Stimulated activated CD4-positive, alpha-beta T cell treated with anti-CD3 and anti-CD28 coated beads, TNF-alpha, amount 100 ng/mL, for 24 hours (primary cell): ENCODE measurements around the gene GTF2IRD1.
"Not testable (repeated sequence)": the region's sequence is repeated elsewhere in the genome, so short reads cannot be mapped to it uniquely, and the experiment has no call there.

Experiments used
- DNase-seq, 3 experiments: peaks; one replicate each; pipeline ENCODE4 v3.0.0-alpha.2; 2020; ENCODE audit warnings: low read depth in 3 of 3

GTF2IRD1 gene

DNA sequence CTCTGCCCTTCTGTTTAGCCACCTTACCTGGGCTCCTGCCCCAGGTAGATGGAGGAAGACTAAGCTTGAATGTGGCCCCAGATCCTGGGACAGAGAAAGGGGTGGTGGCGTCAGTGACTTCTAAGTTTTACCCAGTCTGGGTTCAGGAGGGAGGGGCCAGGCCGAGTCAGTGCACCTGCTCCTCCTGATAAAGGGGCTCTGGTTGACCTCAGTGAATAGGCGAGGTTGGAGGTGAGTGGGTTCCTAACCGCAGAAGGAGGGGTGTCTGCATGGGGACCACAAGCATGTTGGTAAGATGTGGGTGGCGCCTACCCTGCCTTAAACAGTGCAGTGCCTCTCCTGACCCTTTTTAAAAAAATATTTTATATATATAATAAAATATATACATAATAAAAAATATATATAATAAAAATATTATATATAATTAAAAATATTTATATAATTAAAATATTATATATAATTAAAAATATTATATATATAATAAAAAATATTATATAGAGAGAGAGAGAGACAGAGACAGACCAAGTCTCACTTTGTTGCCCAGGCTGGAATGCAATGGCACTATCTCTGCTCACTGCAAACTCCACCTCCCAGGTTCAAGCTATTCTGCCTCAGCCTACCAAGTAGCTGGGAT lies 106.5 kb downstream of the GTF2IRD1 start:
- no peak for DNase-seq

DNA sequence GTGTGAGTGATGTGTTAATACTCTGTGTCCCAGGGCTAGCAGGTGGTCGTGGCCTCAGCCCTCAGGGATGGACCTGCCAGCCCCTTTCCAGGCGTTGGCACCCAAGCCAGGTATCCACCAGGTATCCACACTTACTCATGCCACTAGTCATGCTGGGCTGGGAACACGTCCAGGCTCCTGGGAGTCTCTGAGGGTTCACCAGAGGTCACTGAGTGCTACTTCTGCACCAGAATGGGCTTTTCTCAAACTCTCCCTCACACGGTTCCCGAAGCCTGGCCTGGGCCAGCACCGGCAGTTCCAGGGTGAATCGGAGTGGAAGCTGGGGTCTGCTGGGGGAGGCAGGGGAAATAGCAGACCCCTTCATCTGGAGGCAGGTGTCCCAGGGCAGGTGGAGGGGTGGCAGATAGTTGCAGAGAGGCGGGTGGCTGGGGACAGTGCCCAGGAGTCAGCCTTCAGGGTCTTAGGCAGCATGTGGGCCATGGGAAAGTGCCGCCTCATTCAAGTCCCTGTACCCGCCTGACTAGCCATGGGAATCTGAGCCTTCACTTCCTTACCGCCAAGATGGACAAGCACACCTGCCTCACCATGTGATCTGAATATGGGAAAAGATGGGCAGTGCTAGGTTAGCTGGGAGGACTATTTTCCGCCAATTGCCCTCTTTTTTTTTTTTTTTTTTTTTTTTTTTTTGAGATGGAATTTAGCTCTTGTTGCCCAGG lies 108.3 kb downstream of the GTF2IRD1 start:
- no peak for DNase-seq

- DNase-seq: not testable (repeated sequence)
Measured at GRCh38 chr7:74563639-74564038, 109.9 kb downstream of the GTF2IRD1 start.

DNA sequence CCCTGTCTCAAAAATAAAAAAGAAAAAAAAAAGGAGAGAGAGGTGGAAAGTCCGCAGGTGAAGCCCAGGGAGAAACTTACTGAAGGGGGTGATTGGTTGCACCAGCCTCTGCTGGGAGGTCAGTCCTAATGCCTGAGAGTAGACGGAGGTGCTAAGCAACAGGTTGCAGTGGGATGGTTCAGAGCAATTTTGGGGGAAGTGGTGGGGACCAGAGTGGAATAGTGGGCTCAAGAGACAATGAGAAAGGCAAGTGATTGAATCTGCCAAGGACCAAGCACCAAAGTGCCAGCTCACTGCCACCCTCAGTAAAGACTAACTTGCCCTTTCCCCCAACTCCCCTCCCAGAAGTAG lies 113.6 kb downstream of the GTF2IRD1 start:
- DNase-seq: no peak

DNA sequence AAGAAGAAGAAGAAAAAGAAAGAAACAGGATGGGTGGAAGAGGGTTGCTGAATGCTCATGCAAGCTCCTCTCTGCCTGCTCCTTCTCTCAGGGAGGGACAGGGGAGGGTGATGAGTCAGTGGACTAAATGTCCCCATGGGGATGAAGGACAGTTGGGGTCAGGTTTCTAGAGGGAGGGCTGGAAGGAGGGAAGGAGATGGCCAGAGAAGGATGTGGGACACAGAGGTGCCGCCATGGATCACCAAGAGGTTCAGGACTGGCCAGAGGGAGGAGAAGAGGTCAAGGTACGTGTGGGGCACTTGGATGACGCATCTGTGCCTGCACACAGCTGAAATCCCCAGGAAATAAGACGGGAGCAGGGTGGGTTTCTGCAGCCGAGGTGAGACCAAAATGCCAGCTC lies 115.0 kb downstream of the GTF2IRD1 start:
- DNase-seq: no peak

GRCh38 chr7:74569501-74570075 lies 115.9 kb downstream of the GTF2IRD1 start:
- peak in 1 of 3 experiments; percentile 12 for DNase-seq

- DNase-seq: no peak
Measured at GRCh38 chr7:74570533-74571156, 116.9 kb downstream of the GTF2IRD1 start.

GRCh38 chr7:74572301-74572979 lies 118.7 kb downstream of the GTF2IRD1 start:
- DNase-seq: no peak

DNA sequence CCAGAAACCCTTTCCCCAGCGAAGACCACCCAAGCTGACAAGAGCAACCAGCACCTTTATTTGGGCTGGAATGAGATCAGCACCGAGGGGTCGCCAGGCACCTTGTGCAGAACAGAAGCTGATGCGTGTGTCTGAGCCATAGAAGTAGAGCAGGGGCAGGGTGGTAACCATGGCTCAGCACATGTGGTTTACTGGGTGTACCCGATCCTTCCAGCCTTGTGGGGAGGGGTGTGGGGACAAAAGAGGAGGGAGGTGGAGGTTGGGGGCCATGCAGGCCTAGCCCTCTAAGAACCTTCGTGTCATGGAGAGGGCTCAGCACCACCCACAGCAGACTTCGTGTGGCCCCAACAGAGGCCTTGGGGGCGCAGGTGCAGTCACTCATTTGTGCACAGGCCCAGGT lies 119.8 kb downstream of the GTF2IRD1 start:
- no peak for DNase-seq

DNA sequence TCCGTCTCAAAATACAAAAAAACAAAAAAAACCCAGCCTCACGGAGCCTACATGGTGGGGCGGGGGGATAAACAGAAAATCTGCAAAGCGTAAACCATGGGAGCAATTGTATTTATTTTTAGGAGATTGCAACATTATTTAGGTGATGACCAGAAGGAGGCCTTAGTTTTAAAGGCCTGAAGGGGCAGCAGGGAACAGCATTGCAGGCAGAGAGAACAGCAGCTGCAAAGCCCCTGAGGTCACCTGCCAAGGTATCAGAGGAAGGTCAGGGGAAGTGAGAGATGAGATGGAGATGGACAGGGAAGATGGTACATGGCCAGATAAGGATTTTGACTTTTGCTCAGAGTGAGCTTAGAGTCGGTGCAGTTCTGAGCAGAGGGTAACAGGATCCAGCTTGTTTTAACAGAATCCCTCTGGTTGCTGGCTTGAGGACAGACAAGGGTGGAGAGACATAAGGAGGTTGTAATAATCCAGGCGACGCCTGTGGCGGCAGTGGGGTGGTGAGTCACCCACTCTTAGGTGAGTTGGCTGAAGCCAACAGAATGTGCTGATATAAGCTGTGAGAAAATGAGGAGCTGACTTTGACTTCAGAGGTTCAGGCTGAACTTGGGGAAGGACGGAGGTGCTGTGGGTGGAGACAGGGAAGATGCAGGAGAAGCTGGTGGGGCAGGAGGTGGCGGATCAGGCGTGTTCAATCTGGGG lies 121.5 kb downstream of the GTF2IRD1 start:
- no peak for DNase-seq

DNA sequence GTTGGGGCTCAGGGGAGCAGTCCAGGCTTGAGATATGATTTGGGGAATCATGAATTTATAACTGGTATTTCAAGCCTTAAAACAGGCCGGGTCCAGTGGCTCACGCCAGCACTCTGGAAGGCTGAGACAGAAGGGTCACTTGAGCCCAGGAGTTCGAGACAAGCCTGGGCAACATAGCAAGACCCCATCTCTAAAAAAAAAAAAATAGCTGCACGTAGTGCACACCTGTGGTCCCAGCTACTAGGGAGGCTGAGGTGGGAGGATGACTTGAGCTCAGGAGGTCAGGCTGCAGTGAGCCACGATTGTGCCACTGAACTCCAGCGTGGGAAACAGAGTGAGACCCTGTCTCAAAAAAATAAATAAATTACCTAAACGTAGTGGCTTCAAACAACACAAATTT lies 122.1 kb downstream of the GTF2IRD1 start:
- no peak for DNase-seq

DNA sequence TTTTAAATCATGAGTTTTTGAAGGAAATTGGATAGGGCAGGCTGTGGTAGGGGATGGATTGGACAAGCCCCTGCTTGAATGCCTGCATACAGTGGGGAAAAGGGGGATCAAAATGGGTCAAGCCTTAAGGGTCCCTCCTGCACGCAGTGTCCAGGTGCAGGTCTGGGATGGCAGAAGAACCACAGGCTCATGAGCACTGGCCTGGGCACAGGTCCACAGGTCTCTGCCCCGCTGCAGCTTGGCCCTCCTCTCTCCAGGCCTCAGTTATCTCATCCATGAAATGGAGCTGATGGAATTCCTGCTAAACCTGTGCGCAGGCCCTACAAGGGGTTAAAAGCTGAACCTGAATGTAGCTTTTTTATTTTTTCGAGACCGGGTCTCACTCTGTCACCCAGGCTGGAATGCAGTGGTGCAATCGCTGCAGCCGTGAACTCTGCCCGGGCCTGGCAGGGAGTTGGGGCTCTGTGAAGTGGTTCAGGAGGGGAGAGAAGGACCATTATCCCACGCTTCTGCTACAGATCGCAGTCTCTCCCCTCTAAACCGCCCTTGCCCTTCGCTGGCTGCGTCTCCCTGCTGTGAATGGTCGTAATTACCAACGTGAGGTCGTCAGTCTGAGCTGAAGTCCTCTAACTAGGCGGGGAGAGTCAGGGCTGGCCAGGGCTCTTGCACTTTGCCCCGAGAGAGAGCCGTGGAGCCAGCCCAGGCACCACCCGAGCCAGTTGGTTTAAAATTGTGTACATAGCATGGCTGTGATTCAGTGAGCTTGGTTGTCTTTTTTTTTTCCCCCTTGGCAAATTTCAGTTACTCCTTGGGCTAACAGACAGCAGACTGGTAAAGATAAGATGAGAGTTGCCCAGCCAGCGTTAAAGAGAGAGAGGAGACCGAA lies 126.3 kb downstream of the GTF2IRD1 start:
- no peak for DNase-seq

- no peak for DNase-seq
Measured at GRCh38 chr7:74581916-74582440, 128.3 kb downstream of the GTF2IRD1 start.

GRCh38 chr7:74582447-74583039 lies 128.8 kb downstream of the GTF2IRD1 start:
- no peak for DNase-seq

DNA sequence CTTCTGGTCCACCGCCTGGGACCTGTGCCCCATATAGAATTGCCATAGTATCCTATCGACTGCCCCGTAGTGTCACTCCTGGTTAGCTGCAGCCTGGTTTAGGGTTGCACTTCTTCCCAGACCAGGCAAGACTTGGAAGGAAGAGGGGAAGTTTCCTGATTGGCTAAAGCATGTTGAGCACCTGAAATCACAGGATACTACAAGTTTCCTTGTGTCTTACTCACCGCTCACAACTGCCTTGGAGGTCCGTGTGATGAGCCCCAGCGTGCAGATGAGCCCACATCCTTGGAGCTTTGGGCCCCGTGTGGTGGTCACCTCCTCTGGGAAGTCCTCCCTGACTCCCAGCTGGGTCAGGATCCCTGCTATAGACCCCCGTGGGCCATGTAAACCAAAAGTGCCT lies 129.9 kb downstream of the GTF2IRD1 start:
- DNase-seq: no peak

- DNase-seq: no peak
Measured at GRCh38 chr7:74584160-74584954, 130.7 kb downstream of the GTF2IRD1 start.

- DNase-seq: no peak
Measured at GRCh38 chr7:74585844-74586243, 132.1 kb downstream of the GTF2IRD1 start.

DNA sequence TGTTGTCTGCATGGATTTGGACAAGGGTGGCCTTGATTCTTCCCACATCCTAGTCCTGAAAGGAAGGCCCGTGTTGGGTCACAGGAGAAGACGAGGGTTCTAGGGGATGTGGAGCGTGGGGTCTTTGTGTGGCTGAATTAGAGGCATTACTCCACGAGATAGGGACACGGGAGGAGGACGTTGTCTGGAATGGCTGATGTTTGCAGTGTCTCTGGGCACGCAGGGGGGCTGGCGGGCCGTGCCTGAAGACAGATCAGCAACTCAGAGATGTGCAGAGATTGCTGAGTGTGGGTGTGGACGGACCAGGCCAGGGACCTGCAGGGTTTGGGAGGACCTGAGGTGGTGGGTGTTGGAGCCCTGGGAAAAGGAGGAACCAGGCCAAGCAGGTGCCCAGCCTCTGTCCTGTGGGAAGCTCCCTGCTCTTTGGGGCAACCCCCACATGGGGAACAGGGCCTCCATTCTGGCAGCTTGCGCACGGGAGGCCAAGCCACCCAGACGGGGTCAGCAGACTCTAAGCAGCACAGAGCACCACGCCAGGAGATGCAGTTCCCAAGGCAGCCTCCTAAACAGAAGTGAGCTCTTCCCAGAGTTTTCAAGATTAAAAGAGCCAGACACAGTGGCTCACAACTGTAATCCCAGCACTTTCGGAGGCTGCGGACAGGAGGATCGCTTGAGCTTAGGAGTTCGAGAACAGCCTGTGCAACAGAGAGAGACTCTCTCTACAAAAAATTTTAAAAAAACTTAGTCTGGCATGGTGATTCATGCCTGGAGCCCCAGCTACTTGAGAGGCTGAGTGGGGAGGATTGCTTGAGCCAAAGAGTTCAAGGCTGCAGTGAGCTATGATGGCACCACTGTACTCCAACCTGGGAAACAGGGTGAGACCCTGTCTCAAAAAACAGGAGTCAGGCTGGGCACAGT lies 132.8 kb downstream of the GTF2IRD1 start:
- DNase-seq: no peak
